Trophoblast cell (in vitro differentiated cells and primary cell): ENCODE results near the gene AQP1.
A peak's percentile ranks its signal among the peaks of the same experiment; 100 is the strongest.

Experiments used
- DNase-seq, 2 donors: peaks; one replicate each; pipeline ENCODE4 v3.0.0-alpha.2; 2016
- H2AFZ ChIP-seq: 2 replicates; pipeline ENCODE4 v1.6.1; 2013; ENCODE audit warnings: low read length, moderate library complexity, mild to moderate bottlenecking; ENCODE audit not compliant: insufficient read depth, poor library complexity
- H2AK5ac ChIP-seq: 2 replicates; pipeline ENCODE4 v1.6.1; 2013; ENCODE audit warnings: mild to moderate bottlenecking, low read length
- H2BK120ac ChIP-seq: 2 replicates; pipeline ENCODE4 v1.6.1; 2013; ENCODE audit warnings: low read length, mild to moderate bottlenecking, moderate library complexity; ENCODE audit not compliant: insufficient read depth, poor library complexity
- H2BK12ac ChIP-seq: 2 replicates; pipeline ENCODE4 v1.6.1; 2013; ENCODE audit warnings: mild to moderate bottlenecking, low read length, moderate library complexity
- H2BK5ac ChIP-seq: 2 replicates; pipeline ENCODE4 v1.6.1; 2013; ENCODE audit warnings: low read length, low read depth, moderate library complexity, mild to moderate bottlenecking; ENCODE audit not compliant: poor library complexity
- H3K14ac ChIP-seq: 2 replicates; pipeline ENCODE4 v1.6.1; 2013; ENCODE audit warnings: mild to moderate bottlenecking, low read length
- H3K18ac ChIP-seq: 2 replicates; pipeline ENCODE4 v1.6.1; 2013; ENCODE audit warnings: mild to moderate bottlenecking, low read length
- H3K23ac ChIP-seq: 2 replicates; pipeline ENCODE4 v1.6.1; 2013; ENCODE audit warnings: low read length
- H3K27ac ChIP-seq: 2 replicates; pipeline ENCODE4 v1.5.1; 2013; ENCODE audit warnings: low read depth, mild to moderate bottlenecking, inconsistent platforms, low read length, moderate library complexity
- H3K27me3 ChIP-seq: 2 replicates; pipeline ENCODE4 v1.6.1; 2013; ENCODE audit warnings: inconsistent platforms, mild to moderate bottlenecking, low read length, moderate library complexity; ENCODE audit not compliant: insufficient read depth
- H3K36me3 ChIP-seq, 2 experiments: 1 replicate in 1 of 2; 2 replicates in 1 of 2; pipeline ENCODE4 v1.6.1; 2013; ENCODE audit warnings: low read length in 2 of 2, mild to moderate bottlenecking in 2 of 2, moderate library complexity in 1 of 2; ENCODE audit not compliant: insufficient read depth in 2 of 2, control insufficient read depth in 1 of 2
- H3K4ac ChIP-seq: 2 replicates; pipeline ENCODE4 v1.6.1; 2013; ENCODE audit warnings: low read depth, mild to moderate bottlenecking, low read length, moderate library complexity
- H3K4me1 ChIP-seq, 2 experiments: 1 replicate in 1 of 2; 2 replicates in 1 of 2; pipeline ENCODE4 v1.6.1; 2013; ENCODE audit warnings: low read length in 2 of 2, mild to moderate bottlenecking in 2 of 2, moderate library complexity in 1 of 2; ENCODE audit not compliant: insufficient read depth in 2 of 2, control insufficient read depth in 1 of 2
- H3K4me2 ChIP-seq: 2 replicates; pipeline ENCODE4 v1.6.1; 2013; ENCODE audit warnings: inconsistent platforms, mild to moderate bottlenecking, low read length, moderate library complexity
- H3K4me3 ChIP-seq: 2 replicates; pipeline ENCODE4 v1.5.1; 2013; ENCODE audit warnings: mild to moderate bottlenecking, low read depth, low read length, inconsistent platforms
- H3K79me1 ChIP-seq: one replicate; pipeline ENCODE4 v1.6.1; 2013; ENCODE audit warnings: low read length
- H3K79me2 ChIP-seq: 2 replicates; pipeline ENCODE4 v1.6.1; 2013; ENCODE audit warnings: low read length, mild to moderate bottlenecking; ENCODE audit not compliant: control insufficient read depth, insufficient read depth, poor library complexity
- H3K9ac ChIP-seq: 2 replicates; pipeline ENCODE4 v1.6.1; 2013; ENCODE audit warnings: mild to moderate bottlenecking, low read length
- H3K9me3 ChIP-seq: 2 replicates; pipeline ENCODE4 v1.6.1; 2013; ENCODE audit warnings: low read depth, mild to moderate bottlenecking, control low read depth, inconsistent platforms, low read length; ENCODE audit not compliant: insufficient read depth
- H4K12ac ChIP-seq: 2 replicates; pipeline ENCODE4 v1.6.1; 2013; ENCODE audit warnings: low read depth, mild to moderate bottlenecking, low read length, moderate library complexity
- H4K8ac ChIP-seq: 2 replicates; pipeline ENCODE4 v1.6.1; 2013; ENCODE audit warnings: low read depth, mild to moderate bottlenecking, low read length, moderate library complexity
- H4K91ac ChIP-seq: one replicate; pipeline ENCODE4 v1.6.1; 2013; ENCODE audit warnings: low read depth, mild to moderate bottlenecking, low read length, moderate library complexity
- WGBS: extraction: QIAGEN DNeasy Blood & Tissue Kit; methylation state at CpG from one replicate; pipeline ENCODE4 v1.1.7; 2013; ENCODE audit warnings: missing lambda C conversion rate; ENCODE audit not compliant: insufficient read length, insufficient coverage; ENCODE audit errors: extremely low coverage; 5-methylcytosine and 5-hydroxymethylcytosine counted together

The AQP1 gene

DNA sequence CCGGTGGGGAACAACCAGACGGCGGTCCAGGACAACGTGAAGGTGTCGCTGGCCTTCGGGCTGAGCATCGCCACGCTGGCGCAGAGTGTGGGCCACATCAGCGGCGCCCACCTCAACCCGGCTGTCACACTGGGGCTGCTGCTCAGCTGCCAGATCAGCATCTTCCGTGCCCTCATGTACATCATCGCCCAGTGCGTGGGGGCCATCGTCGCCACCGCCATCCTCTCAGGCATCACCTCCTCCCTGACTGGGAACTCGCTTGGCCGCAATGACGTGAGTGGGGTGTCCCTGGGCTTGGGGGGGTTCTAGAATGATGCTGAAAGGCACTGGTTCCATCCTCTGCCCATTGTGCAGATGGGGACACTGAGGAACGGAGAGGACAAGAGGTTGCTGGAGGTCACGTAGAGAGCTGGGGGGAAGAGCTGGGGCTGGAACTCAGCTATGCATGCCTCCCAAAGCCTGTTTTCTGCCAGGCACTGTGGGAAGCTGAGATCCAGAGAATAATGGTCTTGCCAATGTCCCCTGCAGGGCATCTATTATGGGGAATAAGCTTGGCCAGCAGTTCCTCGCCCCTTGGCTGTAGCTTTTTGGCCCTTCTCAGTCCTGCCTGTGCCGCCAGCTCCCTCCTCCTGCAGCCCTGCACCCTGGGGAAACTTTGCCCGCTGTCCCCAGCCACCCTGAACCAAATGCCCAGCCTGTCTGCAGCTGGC, 523 bp downstream of the AQP1 start:
- Histone ChIP-seq H3K4me1 (no peaks in the 10 kb centered on the region), H3K4me2 (no peak overlapping the region), H3K9ac (no peak overlapping the region), H2AFZ (no peak overlapping the region), H4K12ac (no peak overlapping the region), H3K4me3 (no peak overlapping the region), H3K9me3 (peaks cover 5% of the 10 kb centered on the region), H2BK120ac (no peak overlapping the region), H2BK12ac (no peak overlapping the region), H4K91ac (no peak overlapping the region), H3K79me2 (no peaks in the 10 kb centered on the region), H2AK5ac (no peak overlapping the region), H4K8ac (no peak overlapping the region), H3K27me3 (no peaks in the 10 kb centered on the region), H2BK5ac (no peak overlapping the region), H3K14ac (no peak overlapping the region), H3K27ac (no peak overlapping the region), H3K79me1 (no peaks in the 10 kb centered on the region), H3K4ac (no peak overlapping the region), H3K18ac (no peak overlapping the region), H3K36me3 (no peaks in the 10 kb centered on the region), H3K23ac (no peak overlapping the region)
- DNase-seq: no peak
- WGBS: no CpG with 5 or more reads among the region's 26 CpGs

DNA sequence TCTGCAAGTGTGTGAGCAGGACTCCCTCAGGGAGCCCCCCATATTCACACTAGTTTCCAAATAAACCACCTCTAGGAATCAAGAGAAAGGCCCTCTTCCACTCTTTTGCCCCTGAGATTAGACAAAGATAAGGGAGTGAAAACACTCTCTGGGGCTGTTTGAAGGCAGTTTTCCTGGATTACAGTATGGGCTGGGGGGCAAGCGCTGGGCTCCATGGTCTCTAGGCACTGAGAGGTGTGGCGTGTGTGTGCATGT, 1.0 kb downstream of the AQP1 start:
- H3K27me3 ChIP-seq: no peaks in the 10 kb centered on the region

DNA sequence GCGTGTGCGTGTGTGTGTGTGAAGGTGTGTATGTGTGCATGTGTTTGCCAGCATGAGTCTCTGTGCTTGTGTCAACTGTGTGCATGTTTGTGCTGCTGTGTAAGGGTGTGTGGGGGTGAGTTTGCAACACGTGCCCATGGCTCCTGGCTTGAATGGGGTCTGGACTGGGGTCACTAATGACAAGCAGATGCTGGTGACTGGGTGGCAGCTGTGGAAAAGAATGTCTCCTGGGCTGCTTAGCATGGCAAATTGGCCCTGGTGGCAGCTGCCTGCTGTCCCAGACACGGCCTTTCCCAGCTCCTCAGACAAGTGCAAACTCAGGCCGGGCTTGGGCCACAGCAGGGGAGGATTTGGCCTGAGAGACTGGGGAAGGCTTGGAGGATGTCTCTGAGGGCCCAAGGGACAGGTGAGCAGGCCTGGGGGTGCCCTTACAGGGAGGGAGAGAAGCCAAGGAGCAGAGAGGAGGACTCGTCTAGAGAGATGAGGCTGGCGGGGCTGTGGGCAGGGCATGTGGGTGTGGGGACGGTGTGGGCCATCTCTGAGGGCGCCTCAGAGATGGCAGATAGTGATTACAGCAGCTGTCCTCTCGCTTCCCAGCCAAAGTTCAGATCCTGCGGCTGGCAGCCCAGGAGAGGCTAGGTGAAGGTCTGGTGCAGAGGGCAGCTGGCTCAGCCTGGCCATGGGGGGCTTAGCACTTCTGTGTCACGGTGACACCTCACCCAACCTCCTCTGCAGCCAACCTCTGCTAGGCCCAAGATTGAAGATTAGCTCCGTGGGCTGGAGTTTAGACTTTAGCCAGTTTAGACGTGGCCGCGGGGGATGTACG, 1.5 kb downstream of the AQP1 start:
- H2BK12ac ChIP-seq: no peak overlapping the region
- H2BK5ac ChIP-seq: no peak overlapping the region
- H3K9ac ChIP-seq: no peak overlapping the region
- no peak overlapping the region for H2AFZ ChIP-seq
- WGBS: no CpG with 5 or more reads among the region's 17 CpGs
- H3K4me1 ChIP-seq: no peaks in the 10 kb centered on the region
- no peaks in the 10 kb centered on the region for H3K79me2 ChIP-seq
- no peaks in the 10 kb centered on the region for H3K79me1 ChIP-seq
- H4K91ac ChIP-seq: no peak overlapping the region
- H2AK5ac ChIP-seq: no peak overlapping the region
- H3K23ac ChIP-seq: no peak overlapping the region
- H2BK120ac ChIP-seq: no peak overlapping the region
- peaks cover 5% of the 10 kb centered on the region for H3K9me3 ChIP-seq
- H3K14ac ChIP-seq: no peak overlapping the region
- no peaks in the 10 kb centered on the region for H3K36me3 ChIP-seq
- H3K4me2 ChIP-seq: no peak overlapping the region
- no peak overlapping the region for H3K27ac ChIP-seq
- H3K4ac ChIP-seq: no peak overlapping the region
- H3K4me3 ChIP-seq: no peak overlapping the region
- no peak overlapping the region for H4K8ac ChIP-seq
- no peaks in the 10 kb centered on the region for H3K27me3 ChIP-seq
- no peak overlapping the region for H4K12ac ChIP-seq
- no peak overlapping the region for H3K18ac ChIP-seq
- DNase-seq: no peak

More for the DNA sequence above, 1.0 kb downstream of the AQP1 start:
- Histone ChIP-seq H4K8ac (no peak overlapping the region), H3K79me2 (no peaks in the 10 kb centered on the region), H2BK120ac (no peak overlapping the region), H4K91ac (no peak overlapping the region), H3K4me2 (no peak overlapping the region), H3K27ac (no peak overlapping the region), H2BK5ac (no peak overlapping the region), H3K14ac (no peak overlapping the region), H3K79me1 (no peaks in the 10 kb centered on the region), H3K4ac (no peak overlapping the region), H2AK5ac (no peak overlapping the region), H3K23ac (no peak overlapping the region), H2BK12ac (no peak overlapping the region), H3K4me1 (no peaks in the 10 kb centered on the region), H3K4me3 (no peak overlapping the region), H3K36me3 (no peaks in the 10 kb centered on the region), H3K9ac (no peak overlapping the region), H3K18ac (no peak overlapping the region), H4K12ac (no peak overlapping the region), H3K9me3 (peaks cover 5% of the 10 kb centered on the region), H2AFZ (no peak overlapping the region)
- DNase-seq: no peak
- no CpG with 5 or more reads among the region's 2 CpGs for WGBS

DNA sequence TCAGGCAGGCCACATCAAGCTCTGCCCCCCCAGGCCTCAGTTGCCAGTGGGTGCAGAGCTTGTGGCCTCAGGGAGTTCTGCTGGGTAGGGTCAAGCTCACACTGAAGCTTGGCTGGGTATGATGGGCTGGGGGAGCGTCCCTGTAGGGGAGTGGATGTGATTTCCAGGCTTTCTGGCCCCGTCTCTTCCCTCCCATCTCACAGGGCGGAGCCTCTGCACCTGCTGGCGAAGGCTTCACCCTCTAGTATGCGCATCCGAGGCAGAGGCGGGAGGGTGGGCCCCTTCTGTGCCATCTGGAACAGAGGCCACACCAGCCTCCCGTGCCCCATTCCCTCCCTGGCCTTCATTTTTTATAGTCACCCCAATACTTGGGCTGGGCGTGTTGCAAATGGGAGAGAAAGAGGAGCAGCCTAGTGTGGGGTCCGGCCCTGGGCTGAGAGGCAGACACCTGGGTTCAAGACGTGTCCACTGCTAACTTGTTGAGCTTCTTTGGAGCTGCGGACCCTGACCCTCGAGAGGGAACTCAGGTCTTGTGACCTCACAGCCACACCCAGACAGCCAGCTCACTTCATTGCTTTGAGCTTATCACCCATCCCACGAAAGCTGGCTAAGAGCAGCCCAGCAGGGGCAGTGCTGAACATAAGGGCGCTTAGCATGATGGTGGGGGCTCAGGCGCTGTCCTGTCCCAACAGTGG, 2.3 kb downstream of the AQP1 start:
- WGBS: no CpG with 5 or more reads among the region's 16 CpGs
- no peak overlapping the region for H3K9ac ChIP-seq
- no peak overlapping the region for H3K18ac ChIP-seq
- no peaks in the 10 kb centered on the region for H3K79me2 ChIP-seq
- no peaks in the 10 kb centered on the region for H3K4me1 ChIP-seq
- no peak overlapping the region for H3K4me3 ChIP-seq
- no peak overlapping the region for H3K27ac ChIP-seq
- no peak overlapping the region for H2BK120ac ChIP-seq
- H3K36me3 ChIP-seq: no peaks in the 10 kb centered on the region
- H4K8ac ChIP-seq: no peak overlapping the region
- H3K4ac ChIP-seq: no peak overlapping the region
- peaks cover 5% of the 10 kb centered on the region for H3K9me3 ChIP-seq
- no peak overlapping the region for H3K4me2 ChIP-seq
- no peak overlapping the region for H2AK5ac ChIP-seq
- no peak overlapping the region for H2BK5ac ChIP-seq
- no peaks in the 10 kb centered on the region for H3K27me3 ChIP-seq
- H3K79me1 ChIP-seq: no peaks in the 10 kb centered on the region
- no peak overlapping the region for H2BK12ac ChIP-seq
- H3K23ac ChIP-seq: no peak overlapping the region
- H4K91ac ChIP-seq: no peak overlapping the region
- H3K14ac ChIP-seq: no peak overlapping the region
- H2AFZ ChIP-seq: no peak overlapping the region
- peak in 1 of 2 donors; percentile 21 for DNase-seq
- no peak overlapping the region for H4K12ac ChIP-seq
